H9 (cell line): Measurements from ENCODE around the gene NR2F1-AS1. TPM values are rescaled to one million over a fixed set of nuclear protein-coding genes. Genes with fewer than 3 reads are reported as not detected.

Experiments used
- DNase-seq: peaks from one replicate; pipeline ENCODE4 v3.0.0-alpha.2; 2017
- H2AFZ ChIP-seq: one replicate; pipeline ENCODE4 v1.6.1; 2013; ENCODE audit warnings: mild to moderate bottlenecking, low read length, control low read depth, moderate library complexity
- H2AK5ac ChIP-seq: 2 replicates; pipeline ENCODE4 v1.6.1; 2013; ENCODE audit warnings: low read length, control low read depth, mixed read lengths; ENCODE audit not compliant: insufficient read length
- H2BK120ac ChIP-seq: one replicate; pipeline ENCODE4 v1.6.1; 2013; ENCODE audit warnings: low read depth, mild to moderate bottlenecking, low read length, control low read depth, inconsistent platforms; ENCODE audit not compliant: poor library complexity, severe bottlenecking
- H2BK12ac ChIP-seq: 2 replicates; pipeline ENCODE4 v1.6.1; 2013; ENCODE audit warnings: low read length, control low read depth, mixed read lengths, low read depth; ENCODE audit not compliant: insufficient read length
- H2BK15ac ChIP-seq: 2 replicates; pipeline ENCODE4 v1.6.1; 2013; ENCODE audit warnings: low read depth, low read length, control low read depth
- H2BK20ac ChIP-seq: one replicate; pipeline ENCODE4 v1.6.1; 2013; ENCODE audit warnings: low read depth, mild to moderate bottlenecking, low read length, control low read depth, inconsistent platforms; ENCODE audit not compliant: poor library complexity, severe bottlenecking
- H2BK5ac ChIP-seq: 2 replicates; pipeline ENCODE4 v1.6.1; 2013; ENCODE audit warnings: low read length, control low read depth, mixed read lengths; ENCODE audit not compliant: insufficient read length
- H3K14ac ChIP-seq: 2 replicates; pipeline ENCODE4 v1.6.1; 2013; ENCODE audit warnings: low read length, control low read depth; ENCODE audit not compliant: insufficient read depth
- H3K18ac ChIP-seq: 2 replicates; pipeline ENCODE4 v1.6.1; 2013; ENCODE audit warnings: low read depth, mild to moderate bottlenecking, mixed read lengths, low read length, control low read depth; ENCODE audit not compliant: insufficient read length
- H3K23ac ChIP-seq: 2 replicates; pipeline ENCODE4 v1.6.1; 2013; ENCODE audit warnings: low read length, control low read depth, mixed read lengths, low read depth; ENCODE audit not compliant: insufficient read length
- H3K23me2 ChIP-seq: 2 replicates; pipeline ENCODE4 v1.6.1; 2013; ENCODE audit warnings: low read depth, mild to moderate bottlenecking, mixed read lengths, low read length, control low read depth; ENCODE audit not compliant: insufficient read length, poor library complexity, severe bottlenecking
- H3K27ac ChIP-seq: 2 replicates; pipeline ENCODE4 v1.5.1; 2013; ENCODE audit warnings: low read length, control low read depth, mixed read lengths, low read depth; ENCODE audit not compliant: insufficient read length
- H3K27me3 ChIP-seq: 2 replicates; pipeline ENCODE4 v1.6.1; 2013; ENCODE audit warnings: low read length, control low read depth, inconsistent platforms; ENCODE audit not compliant: insufficient read depth
- H3K4ac ChIP-seq: 2 replicates; pipeline ENCODE4 v1.6.1; 2013; ENCODE audit warnings: low read depth, mild to moderate bottlenecking, control low read depth, inconsistent platforms, low read length, moderate library complexity
- H3K4me1 ChIP-seq: 2 replicates; pipeline ENCODE4 v1.6.1; 2013; ENCODE audit warnings: low read length, control low read depth, inconsistent platforms; ENCODE audit not compliant: insufficient read depth
- H3K4me2 ChIP-seq: 2 replicates; pipeline ENCODE4 v1.6.1; 2013; ENCODE audit warnings: low read length, control low read depth, mixed read lengths; ENCODE audit not compliant: insufficient read length, insufficient read depth
- H3K56ac ChIP-seq: 2 replicates; pipeline ENCODE4 v1.6.1; 2013; ENCODE audit warnings: low read depth, mild to moderate bottlenecking, mixed read lengths, low read length, control low read depth; ENCODE audit not compliant: insufficient read length
- H3K79me1 ChIP-seq: 2 replicates; pipeline ENCODE4 v1.6.1; 2013; ENCODE audit warnings: low read depth, mild to moderate bottlenecking, moderate library complexity, low read length, control low read depth, inconsistent platforms; ENCODE audit not compliant: insufficient read depth, poor library complexity, severe bottlenecking
- H3K79me2 ChIP-seq: 2 replicates; pipeline ENCODE4 v1.6.1; 2013; ENCODE audit warnings: low read length, control low read depth, inconsistent platforms; ENCODE audit not compliant: insufficient read depth
- H3K9ac ChIP-seq: 2 replicates; pipeline ENCODE4 v1.6.1; 2013; ENCODE audit warnings: low read length, control low read depth, mixed read lengths; ENCODE audit not compliant: insufficient read length; ENCODE audit errors: extremely low read depth
- H3K9me3 ChIP-seq: one replicate; pipeline ENCODE4 v1.6.1; 2013; ENCODE audit warnings: low read depth, low read length, inconsistent platforms; ENCODE audit not compliant: control insufficient read depth
- H3T11ph ChIP-seq: one replicate; pipeline ENCODE4 v1.6.1; 2013; ENCODE audit warnings: mild to moderate bottlenecking, low read length, control low read depth, inconsistent platforms
- H4K20me1 ChIP-seq: one replicate; pipeline ENCODE4 v1.6.1; 2013; ENCODE audit not compliant: control insufficient read depth, insufficient read length, insufficient read depth
- H4K5ac ChIP-seq: 2 replicates; pipeline ENCODE4 v1.6.1; 2013; ENCODE audit warnings: low read depth, mild to moderate bottlenecking, mixed read lengths, low read length, control low read depth; ENCODE audit not compliant: insufficient read length
- H4K8ac ChIP-seq: replicated peaks from 2 replicates; pipeline ENCODE4 v1.6.1; 2013; ENCODE audit warnings: low read length, control low read depth, mixed read lengths, low read depth; ENCODE audit not compliant: insufficient read length
- H4K91ac ChIP-seq: 2 replicates; pipeline ENCODE4 v1.6.1; 2013; ENCODE audit warnings: low read depth, mild to moderate bottlenecking, moderate library complexity, mixed read lengths, low read length, control low read depth; ENCODE audit not compliant: insufficient read length
- H3K27ac Mint-ChIP-seq, 3 experiments: 2 replicates in 2 of 3; 3 replicates in 1 of 3; pipeline ENCODE4 v1.8.0; 2020 to 2021; ENCODE audit warnings: mixed read lengths in 3 of 3, mild to moderate bottlenecking in 1 of 3, moderate library complexity in 1 of 3
- H3K27me3 Mint-ChIP-seq: 2 replicates; pipeline ENCODE4 v1.8.0; 2021; ENCODE audit warnings: low read depth, mild to moderate bottlenecking, moderate library complexity, mixed read lengths
- H3K36me3 Mint-ChIP-seq, 3 experiments: 2 replicates in 2 of 3; 3 replicates in 1 of 3; pipeline ENCODE4 v1.8.0; 2020 to 2021; ENCODE audit warnings: low read depth in 3 of 3, mixed read lengths in 3 of 3; ENCODE audit not compliant: insufficient read depth in 1 of 3
- H3K4me1 Mint-ChIP-seq, 2 experiments: 2 replicates each; pipeline ENCODE4 v1.8.0; 2020; ENCODE audit warnings: mixed read lengths in 2 of 2
- H3K4me3 Mint-ChIP-seq, 2 experiments: 2 replicates in 1 of 2; 3 replicates in 1 of 2; pipeline ENCODE4 v1.8.0; 2020 to 2021; ENCODE audit warnings: mild to moderate bottlenecking in 2 of 2, mixed read lengths in 2 of 2, moderate library complexity in 1 of 2
- H3K9me3 Mint-ChIP-seq, 2 experiments: 2 replicates in 1 of 2; 3 replicates in 1 of 2; pipeline ENCODE4 v1.8.0; 2020; ENCODE audit warnings: mild to moderate bottlenecking in 2 of 2, mixed read lengths in 2 of 2, moderate library complexity in 1 of 2
- WGBS: extraction: QIAGEN DNeasy Blood & Tissue Kit; methylation state at CpG from one replicate; pipeline ENCODE4 v1.1.7; 2013; ENCODE audit warnings: missing lambda C conversion rate, low lambda C conversion rate, mixed read lengths; ENCODE audit not compliant: insufficient read length; ENCODE audit errors: extremely low coverage; 5-methylcytosine and 5-hydroxymethylcytosine counted together
- total RNA-seq: library from RNA; stranded (reverse); gene quantifications from 2 replicates; pipeline ENCODE4 v1.2.1, GENCODE V29; 2021
- TF ChIP-seq, protein P1 (sequence below): fragments of 200-600 bp; sonication (generic); conservative IDR thresholded peaks from 3 replicates; pipeline ENCODE4 v1.8.0; 2021; ENCODE audit warnings: antibody characterized with exemption, mild to moderate bottlenecking

The NR2F1-AS1 gene
- total RNA-seq, 1 experiment from 2014 or later: 1.9 TPM

DNA sequence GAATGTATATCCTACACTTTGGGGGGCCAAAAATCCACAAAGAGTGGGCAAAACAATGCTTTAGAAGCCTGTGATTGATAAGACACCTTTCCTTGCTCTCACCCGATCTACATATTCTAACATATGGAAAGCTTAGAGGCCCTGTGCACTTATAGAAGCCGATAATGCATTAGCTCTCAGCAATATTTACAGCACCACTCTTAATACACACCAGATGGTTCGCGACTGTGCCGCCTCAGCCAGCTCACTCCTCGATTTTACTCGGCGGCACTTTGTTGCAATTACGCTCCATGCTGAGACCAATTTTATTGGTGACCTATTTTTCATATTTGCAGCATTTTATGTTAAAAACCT, 20.8 kb upstream of the NR2F1-AS1 start:
- H4K5ac ChIP-seq: no peak overlapping the region
- H3K23ac ChIP-seq: no peak overlapping the region
- no peak overlapping the region for H3K56ac ChIP-seq
- H2BK5ac ChIP-seq: no peak overlapping the region
- no peak overlapping the region for H2AFZ ChIP-seq
- H4K20me1 ChIP-seq: no peaks in the 10 kb centered on the region
- H3K4ac ChIP-seq: no peak overlapping the region
- Mint-ChIP-seq H3K27ac (no peak overlapping the region; a peak in 1 of 7 replicates), H3K9me3 (peaks cover 2 to 13% of the 10 kb centered on the region in 2 experiments; a peak in 3 of 5 replicates), H3K27me3 (no peaks in the 10 kb centered on the region), H3K36me3 (no peaks in the 10 kb centered on the region), H3K4me1 (peaks cover 9 to 29% of the 10 kb centered on the region in 2 experiments), H3K4me3 (peak overlapping the region in 1 of 2 experiments; percentile 64; a peak in 2 of 5 replicates)
- H3K4me1 ChIP-seq: no peaks in the 10 kb centered on the region
- H3K14ac ChIP-seq: no peak overlapping the region
- no peak overlapping the region for H3K9ac ChIP-seq
- peaks cover 94% of the 10 kb centered on the region for H3K27me3 ChIP-seq
- H3K79me2 ChIP-seq: no peaks in the 10 kb centered on the region
- no peak overlapping the region for H4K8ac ChIP-seq
- no peaks in the 10 kb centered on the region for H3K79me1 ChIP-seq
- no CpG with 5 or more reads among the region's 9 CpGs for WGBS
- H3K18ac ChIP-seq: no peak overlapping the region
- no peak for DNase-seq
- H2BK12ac ChIP-seq: no peak overlapping the region
- H2BK120ac ChIP-seq: no peak overlapping the region
- H2AK5ac ChIP-seq: no peak overlapping the region
- H3T11ph ChIP-seq: no peak overlapping the region
- H3K9me3 ChIP-seq: no peaks in the 10 kb centered on the region
- H3K27ac ChIP-seq: no peak overlapping the region
- TF ChIP-seq, protein P1, sequence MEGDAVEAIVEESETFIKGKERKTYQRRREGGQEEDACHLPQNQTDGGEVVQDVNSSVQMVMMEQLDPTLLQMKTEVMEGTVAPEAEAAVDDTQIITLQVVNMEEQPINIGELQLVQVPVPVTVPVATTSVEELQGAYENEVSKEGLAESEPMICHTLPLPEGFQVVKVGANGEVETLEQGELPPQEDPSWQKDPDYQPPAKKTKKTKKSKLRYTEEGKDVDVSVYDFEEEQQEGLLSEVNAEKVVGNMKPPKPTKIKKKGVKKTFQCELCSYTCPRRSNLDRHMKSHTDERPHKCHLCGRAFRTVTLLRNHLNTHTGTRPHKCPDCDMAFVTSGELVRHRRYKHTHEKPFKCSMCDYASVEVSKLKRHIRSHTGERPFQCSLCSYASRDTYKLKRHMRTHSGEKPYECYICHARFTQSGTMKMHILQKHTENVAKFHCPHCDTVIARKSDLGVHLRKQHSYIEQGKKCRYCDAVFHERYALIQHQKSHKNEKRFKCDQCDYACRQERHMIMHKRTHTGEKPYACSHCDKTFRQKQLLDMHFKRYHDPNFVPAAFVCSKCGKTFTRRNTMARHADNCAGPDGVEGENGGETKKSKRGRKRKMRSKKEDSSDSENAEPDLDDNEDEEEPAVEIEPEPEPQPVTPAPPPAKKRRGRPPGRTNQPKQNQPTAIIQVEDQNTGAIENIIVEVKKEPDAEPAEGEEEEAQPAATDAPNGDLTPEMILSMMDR: no peak
- H2BK20ac ChIP-seq: no peak overlapping the region
- peak overlapping the region; percentile 2 for H3K4me2 ChIP-seq
- H3K23me2 ChIP-seq: peaks cover 4% of the 10 kb centered on the region
- no peak overlapping the region for H4K91ac ChIP-seq
- H2BK15ac ChIP-seq: no peak overlapping the region
